Measurements from ENCODE around the gene ANP32E.
"Not testable (repeated sequence)": the region's sequence is repeated elsewhere in the genome, so short reads cannot be mapped to it uniquely, and the experiment has no call there.

Gene ANP32E

DNA sequence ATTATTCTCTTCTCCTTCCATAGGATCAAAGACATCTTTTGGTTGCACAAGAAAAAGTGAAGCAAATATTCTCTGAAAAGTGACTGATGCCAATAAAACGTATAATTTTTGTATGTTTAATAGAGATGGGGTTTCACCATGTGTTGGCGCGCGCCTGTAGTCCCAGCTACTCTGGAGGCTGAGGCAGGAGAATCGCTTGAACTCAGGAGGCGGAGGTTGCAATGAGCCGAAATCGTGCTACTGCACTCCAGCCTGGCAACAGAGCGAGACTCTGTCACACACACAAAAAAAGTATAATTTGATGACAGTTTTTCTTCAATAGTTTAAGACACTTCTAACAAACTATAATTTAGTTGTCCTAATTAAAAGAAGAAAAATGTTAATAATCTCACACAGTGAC, 23.8 kb downstream of the ANP32E start:
- DNase-seq, result no peak

DNA sequence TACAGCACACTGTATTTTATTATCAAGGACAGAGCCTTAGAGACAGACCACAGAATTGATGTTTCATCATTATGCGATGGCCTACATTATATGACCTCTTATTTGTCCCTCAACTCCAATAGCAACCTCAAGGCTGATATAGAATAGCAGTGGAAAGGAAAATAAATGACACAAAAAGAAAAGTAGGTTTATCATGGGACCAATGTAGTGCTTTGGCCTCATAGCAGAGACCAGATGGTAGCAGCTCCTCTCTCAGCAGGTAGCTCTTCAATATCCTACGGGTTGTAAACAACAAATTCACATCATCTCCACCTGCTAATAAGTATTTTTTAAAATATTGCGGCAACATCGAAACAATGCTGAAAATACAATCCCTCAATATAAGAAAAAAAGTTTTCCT, 25.2 kb downstream of the ANP32E start:
- DNase-seq, result no peak

DNA sequence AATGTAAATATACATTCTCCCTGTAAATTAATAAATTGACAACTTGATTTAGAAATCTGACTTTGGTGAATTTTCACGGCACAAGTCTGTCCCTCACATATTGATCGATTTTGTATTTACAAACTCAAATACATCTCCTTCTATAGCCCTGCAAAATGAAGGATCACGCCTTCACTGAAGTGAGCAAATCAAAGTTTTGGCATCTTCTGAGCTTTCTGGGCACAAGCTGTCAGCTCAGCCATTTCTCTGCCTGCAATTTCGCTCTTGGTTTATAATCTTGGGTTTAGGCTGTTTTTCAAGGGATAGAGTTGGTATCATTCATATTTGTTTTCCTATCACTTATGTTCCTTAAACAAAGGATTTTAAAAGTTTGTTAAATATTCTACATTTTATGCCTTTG, 25.8 kb downstream of the ANP32E start:
- DNase-seq, result no peak

DNA sequence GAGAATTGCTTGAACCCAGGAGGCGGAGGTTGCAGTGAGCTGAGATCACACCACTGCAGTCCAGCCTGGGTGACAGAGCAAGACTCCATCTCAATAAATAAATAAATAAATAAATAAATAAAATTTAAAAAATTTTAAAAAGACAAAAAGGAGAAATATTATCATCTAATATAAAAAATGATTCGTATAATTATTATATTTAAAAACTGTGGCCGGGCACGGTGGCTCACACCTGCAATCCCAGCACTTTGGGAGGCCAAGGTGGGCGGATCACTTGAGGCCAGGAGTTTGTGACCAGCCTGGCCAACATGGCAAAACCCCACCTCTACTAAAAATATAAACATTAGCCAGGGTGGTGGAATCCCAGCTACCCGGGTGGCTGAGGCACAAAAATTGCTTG, 27.5 kb downstream of the ANP32E start:
- DNase-seq, result not testable (repeated sequence)

DNA sequence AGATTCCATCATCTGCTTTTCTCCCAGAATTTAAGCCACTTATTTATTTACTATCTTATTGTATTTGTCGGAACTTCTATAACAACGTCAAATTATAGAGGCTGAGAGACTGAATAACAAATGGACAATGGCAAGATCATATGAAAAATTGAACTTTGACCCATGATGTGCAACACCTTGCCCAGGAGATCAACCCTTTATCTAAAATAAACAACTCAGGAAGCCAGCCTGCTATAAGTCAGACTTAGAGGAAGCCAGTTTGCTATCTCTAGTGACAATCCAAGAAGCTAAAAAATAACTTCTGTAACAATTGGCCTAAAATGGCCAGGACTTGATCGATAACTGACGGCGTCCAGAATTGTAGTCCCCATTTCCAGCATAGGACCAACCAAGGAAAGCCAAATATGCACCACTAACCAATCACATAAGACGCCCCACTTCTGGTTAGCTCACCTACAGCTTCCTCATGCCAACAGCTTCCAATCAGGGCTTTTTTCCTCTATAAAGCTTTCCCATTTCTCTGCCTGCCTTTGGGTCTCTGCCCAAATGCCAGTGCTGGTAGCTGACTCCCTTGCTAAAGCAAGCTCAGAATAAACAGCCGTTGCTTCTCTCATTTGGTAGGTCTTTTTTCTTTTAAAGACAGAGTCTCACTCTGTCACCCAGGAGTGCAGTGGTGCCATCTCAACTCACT, 28.5 kb downstream of the ANP32E start:
- no peak for DNase-seq

DNA sequence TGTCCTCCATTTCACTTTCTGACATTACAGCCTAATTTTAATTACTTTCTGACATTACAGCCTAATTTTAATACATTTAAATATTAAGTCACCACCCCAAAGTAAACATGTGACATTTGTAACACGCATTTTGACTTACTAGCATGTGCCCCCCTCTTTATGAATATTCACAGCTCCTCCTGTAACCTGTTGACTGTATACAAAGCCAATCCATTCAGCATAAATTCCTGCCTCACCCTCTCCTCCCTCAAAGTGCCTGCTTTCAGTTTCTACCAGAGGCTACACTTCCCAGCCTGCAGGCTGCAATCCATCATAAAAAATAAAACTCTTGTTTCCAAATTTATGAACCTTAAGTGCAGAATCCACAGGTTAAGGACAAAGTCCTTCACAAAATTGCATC, 39.5 kb downstream of the ANP32E start:
- no peak for DNase-seq

DNA sequence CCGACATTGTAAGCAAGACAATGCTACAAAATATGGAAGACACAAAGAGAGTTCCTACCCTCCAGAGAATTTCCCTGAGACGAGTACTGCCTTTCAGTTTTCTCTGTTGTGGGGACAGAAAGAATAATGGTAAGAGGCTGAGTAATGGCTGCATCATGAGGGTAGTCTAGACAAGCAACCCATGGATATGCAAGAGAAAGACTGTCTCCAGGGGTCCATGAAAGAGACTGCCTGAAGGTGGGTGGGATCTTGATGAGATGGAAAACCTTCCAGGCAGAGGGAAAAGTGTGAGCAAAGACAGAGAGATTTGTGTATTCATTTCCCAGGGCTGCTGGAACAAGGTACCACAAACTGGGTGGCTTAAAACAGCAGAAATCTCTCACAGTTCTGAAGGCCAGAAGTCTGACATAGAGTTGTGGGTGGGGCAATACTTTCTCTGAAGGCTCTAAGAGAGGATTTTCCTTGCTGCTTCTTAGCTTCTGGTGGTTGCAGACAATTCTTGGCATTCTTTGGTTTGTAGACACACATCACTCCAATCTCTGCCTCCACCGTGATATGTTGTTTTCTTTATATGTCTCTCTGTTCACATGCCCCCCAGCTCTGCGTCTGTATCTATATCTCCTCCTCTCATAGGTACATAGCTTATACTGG, 41.4 kb downstream of the ANP32E start:
- DNase-seq, result no peak

DNA sequence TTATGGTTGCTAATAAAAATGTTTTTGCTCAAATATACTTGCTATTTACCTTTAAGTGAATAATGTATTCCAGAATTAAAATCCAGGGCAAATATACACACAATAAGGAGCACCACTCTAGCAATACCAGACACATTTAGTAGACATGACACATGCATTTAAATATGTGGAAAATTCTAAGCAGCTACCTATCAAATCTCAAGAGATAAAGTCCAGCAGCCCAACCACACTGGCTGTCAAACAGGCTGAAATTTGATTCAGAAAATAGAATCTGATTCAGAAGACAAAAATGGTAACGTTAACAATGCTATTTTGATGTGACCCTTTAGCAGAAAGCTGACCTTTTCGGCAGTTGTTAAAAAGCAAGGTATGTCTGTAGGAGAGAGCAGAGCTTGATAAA, 43.9 kb downstream of the ANP32E start:
- DNase-seq, result no peak

DNA sequence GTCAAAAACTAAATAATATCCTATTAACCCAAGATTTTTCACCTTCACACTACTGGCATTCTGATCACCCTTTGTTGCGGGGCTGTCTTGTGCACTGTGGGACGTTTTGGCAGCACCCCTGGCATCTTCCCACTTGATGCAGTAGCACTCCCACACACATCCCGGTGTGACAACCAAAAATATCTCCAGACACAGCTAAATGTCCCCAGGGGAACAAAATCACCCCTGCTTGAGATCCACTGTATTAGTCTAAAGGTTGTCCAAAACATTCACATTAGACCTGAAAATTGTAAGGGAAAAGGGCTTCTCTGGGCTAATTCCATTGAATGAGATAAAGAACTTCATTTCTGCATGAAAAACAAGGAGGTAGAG, 48.4 kb downstream of the ANP32E start:
- DNase-seq, result no peak

DNA sequence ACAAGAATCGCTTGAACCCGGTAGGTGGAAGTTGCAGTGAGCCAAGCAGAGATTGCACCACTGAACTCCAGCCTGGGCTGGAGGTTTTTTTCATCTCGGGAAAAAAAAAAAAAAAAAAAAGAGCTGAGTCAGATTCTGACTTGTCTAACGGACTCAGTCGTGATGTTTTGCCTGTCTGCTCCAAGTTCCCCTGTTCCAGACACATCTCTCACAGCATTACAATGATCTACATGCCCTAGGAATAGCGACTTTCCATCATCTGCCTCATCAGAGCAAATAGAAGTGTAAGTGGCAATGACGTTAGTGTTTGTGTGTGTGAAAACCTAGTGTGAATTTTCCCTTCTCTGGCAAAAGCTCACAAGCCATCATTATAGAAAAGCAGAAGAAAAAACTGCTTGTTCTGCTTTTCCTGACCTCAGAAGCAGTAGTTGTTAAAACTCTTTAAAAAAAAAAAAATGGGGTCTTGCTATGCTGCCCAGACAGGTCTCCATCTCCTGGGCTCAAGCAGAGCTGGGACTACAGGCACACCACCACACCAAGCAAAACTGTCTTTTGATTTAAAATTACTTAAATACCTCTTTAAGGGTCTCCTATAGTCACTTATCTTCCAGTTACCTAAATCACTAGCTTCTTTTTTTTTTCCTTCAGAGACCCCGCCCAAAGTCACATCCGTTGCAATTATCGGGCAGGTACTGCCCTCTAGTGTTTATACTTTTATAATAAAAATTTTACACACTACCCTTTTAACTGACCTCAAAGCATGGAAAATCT, 48.9 kb downstream of the ANP32E start:
- DNase-seq, result peak; percentile 26

DNA sequence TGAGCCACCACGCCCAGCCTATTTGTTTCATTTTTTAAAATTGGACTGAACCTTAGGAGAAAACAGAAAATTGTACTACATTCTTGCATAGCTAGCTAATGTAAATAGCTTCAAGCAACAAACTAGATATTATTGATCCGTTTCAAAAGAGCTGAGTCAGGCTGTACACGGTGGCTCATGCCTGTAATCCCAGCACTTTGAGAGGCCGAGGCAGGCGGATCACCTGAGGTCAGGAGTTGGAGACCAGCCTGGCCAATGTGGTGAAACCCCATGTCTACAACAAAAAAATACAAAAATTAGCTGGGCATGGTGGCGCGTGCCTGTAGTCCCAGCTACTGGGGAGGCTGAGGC, 49.5 kb downstream of the ANP32E start:
- DNase-seq, result not testable (repeated sequence)

DNA sequence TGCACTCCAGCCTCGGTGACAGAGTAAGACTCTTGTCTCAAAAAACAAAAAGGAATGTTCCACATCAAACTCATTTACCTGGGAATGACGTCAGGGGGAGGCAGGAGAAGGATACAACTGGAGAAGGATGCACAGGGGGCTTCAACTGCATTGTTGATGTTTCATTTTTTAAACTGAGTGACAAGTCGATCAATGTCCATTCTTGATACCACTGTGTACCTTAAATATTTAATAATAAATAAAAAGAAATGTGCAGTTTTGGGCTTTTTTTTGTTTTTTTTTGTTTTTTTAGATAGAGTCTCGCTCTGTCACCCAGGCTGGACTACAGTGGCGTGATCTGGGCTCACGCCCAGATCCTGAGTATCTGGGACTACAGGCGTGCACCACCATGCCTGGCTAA, 50.4 kb downstream of the ANP32E start:
- no peak for DNase-seq

DNA sequence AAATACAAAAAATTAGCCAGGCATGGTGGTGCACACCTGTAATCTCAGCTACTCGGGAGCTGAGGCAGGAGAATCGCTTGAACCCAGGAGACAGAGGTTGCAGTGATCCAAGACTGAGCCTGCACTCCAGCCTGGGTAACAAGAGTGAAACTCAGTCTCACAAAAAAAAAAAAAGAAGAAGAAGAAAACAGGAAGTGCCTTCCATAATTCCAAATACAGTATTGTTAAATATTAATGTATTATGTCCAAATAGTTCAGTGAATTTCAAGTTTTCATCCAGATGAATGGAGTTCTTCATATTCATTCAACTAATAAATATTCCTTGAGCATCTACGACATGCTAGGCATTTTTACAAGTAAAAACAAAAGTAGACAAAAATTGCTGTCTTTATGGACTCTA, 52.9 kb downstream of the ANP32E start:
- no peak for DNase-seq

DNA sequence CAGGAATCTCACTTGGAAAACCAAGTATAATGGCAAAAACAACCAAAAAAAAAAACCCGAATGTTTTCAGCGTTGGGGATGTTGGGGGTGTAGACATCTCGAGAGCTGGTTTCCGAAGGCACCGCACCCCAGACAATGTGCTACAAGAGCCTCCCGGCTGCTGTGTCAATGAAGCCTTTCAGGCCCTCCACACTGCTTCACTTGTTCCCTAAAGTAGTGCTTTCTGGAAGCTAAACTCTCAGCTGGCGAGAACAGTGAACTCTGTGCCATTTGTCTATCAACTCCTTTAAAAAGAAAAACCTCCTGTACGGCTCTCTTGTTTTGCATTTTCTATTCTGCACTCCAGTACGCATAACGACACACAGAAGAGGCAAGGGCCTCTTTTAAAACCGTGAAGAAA, 53.7 kb downstream of the ANP32E start:
- DNase-seq, result no peak

DNA sequence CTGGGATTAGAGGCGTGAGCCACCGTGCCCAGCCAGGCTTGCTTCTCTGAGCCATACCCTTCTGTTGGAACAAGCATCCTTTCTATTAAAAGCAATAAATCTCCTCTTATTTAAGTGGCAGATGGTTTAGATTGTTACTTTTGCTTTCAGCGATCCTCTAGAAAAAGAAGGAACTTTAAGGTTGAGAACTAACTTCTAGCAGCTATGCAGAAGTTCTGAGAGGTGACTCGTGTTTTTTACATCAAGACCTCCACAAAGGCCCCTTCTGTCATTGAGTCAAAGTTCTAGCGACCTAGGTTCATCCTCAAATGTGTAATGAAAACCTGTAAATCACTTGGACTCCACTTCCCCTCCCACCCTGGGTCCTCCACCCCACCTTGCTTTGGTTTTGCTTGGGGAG, 55.4 kb downstream of the ANP32E start:
- no peak for DNase-seq

DNA sequence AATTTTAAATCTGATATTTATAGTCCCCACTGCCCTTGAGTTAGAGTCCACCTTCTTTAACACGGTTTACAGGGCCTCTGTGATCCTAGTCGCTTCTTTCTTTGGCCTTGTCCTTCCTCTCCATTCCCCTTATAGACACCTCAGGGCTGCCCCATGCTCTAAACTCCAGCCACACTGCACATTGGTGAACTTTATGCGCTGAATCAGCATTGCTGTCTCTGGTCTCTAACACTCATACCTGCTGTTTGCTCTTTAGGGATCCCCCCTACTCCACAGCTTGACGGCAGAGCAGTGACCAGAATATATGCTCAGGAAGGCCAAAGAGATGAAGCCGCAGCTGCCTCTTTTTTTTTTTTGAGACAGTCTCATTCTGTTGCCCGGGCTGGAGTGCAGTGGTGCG, 56.0 kb downstream of the ANP32E start:
- no peak for DNase-seq

DNA sequence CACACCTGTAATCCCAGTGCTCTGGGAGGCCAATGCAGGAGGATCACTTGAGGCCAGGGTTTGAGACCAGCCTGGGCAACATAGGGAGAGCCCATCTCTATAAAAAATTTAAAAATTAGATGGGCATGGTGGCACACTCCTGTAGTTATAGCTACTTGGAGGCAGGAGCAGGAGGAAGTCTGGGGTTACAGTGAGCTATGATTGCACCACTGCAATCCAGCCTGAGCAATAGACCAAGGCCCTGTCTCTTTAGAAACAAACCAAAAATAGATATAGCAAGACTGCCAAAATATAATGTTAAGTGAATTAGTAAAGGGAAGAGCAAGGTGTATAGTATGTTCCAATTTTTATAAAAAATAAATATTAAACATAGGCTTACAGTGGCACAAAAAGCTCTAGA, 57.4 kb downstream of the ANP32E start:
- no peak for DNase-seq

DNA sequence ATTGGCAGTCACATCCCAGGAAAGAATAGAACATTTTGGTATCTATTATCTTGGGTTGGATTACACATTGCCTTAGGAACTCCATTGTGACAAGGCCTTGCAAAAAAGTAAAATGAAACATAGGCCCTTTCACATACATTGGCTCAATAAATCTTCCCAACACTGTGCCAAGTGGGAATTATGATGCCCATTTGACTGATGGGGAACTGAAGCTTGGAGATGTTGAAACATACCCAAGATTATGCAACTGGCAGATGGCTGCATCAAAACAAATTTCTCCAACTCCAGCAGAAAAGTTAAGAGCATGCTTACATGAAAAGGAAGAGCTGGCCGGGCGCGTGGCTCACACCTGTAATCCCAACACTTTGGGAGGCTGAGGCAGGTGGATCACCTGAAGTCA, 59.3 kb downstream of the ANP32E start:
- DNase-seq, result no peak

DNA sequence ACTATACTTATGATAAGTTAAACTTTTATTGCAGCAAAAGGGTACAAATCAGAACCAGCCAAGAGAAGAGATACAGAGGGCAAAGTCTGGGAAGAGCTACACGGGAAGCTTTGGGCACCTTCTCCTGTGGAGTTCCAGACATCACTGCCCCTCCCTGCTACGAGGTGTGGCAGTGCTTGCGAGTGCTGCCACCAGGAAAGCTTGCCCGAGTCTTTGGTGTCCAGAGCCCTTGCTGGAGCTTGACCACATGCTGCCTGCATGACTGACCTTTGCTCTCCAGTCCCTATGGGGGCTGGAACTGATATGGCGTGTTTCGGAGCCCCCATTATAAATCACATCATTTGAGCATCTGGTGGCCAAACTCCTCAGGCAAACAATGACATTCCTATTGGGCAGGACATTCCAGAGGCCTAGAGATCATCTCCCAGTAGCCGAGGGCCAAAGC, 62.7 kb downstream of the ANP32E start:
- no peak for DNase-seq

DNA sequence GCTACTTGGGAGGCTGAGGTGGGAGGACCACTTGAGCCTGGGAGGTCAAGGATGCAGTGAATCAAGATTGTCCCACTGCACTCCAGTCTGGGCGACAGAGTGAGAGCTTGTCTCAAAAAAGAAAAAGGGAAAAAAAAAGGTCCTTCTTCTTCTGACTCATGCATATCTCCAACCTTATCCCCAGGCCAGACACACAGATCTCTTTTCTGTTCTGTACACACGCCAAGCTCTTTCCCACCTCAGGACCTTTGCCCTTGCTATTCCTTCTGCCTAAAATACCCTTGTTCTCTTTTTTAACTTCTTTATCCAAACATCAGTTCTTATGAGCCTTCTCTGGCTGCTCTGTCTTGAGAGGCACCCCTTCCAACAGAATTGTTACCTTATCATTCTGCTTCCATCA, 64.1 kb downstream of the ANP32E start:
- no peak for DNase-seq

DNA sequence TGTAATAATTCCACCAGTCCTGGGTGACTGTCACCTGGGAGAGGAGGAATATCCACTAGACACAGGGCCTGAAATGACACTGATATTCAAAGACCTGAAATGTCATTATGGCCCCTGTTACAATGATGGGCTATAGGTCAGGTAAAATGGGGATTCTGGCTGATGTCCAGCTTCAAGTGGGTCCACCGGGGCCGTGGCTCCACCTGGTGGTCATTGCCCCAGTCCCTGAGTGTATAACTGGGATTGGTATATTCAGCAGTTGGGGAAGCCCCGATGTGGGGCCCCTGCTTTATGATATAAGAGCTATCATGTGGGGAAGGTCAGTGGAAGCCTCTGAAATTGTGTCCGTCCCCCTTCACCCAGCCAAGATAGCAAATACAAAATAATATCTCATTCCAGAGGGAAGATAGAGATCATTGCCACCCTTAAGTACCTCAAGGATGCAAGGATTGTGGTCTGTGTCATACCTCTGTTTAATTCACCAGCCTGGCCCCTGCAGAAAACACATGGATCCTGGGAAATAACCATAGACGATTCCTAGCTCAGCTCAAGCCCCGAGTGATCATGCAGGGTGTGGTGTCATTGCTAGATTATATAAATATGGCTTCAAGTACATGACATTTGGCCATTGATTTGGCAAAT, 66.8 kb downstream of the ANP32E start:
- DNase-seq, result peak; percentile 30
